Sigmoid colon (tissue), 7 donors: Measurements from ENCODE around the gene UBALD1. TPM values are rescaled to one million over a fixed set of nuclear protein-coding genes. Genes with fewer than 3 reads are reported as not detected.
"Not testable (repeated sequence)": the region's sequence is repeated elsewhere in the genome, so short reads cannot be mapped to it uniquely, and the experiment has no call there.

Experiments used
- DNase-seq: peaks from one replicate; pipeline ENCODE4 v3.0.0-alpha.2; 2019
- H3K27ac ChIP-seq, 4 donors: fragments of 200-600 bp; sonication (generic); one replicate each; pipeline ENCODE4 v1.5.1; 2016 to 2019; ENCODE audit warnings: mild to moderate bottlenecking in 1 of 4
- H3K27me3 ChIP-seq, 3 donors: fragments of 200-600 bp; sonication (generic); one replicate each; pipeline ENCODE4 v1.5.1; 2019; ENCODE audit warnings: mild to moderate bottlenecking in 1 of 3
- H3K36me3 ChIP-seq, 4 donors: fragments of 200-600 bp; sonication (generic); one replicate each; pipeline ENCODE4 v1.5.1; 2016 to 2019
- H3K4me1 ChIP-seq, 4 donors: fragments of 200-600 bp; sonication (generic); one replicate each; pipeline ENCODE4 v1.5.1; 2017 to 2019
- H3K4me3 ChIP-seq, 4 donors: fragments of 200-600 bp; sonication (generic); one replicate each; pipeline ENCODE4 v1.5.1; 2017 to 2019; ENCODE audit warnings: mild to moderate bottlenecking in 2 of 4, moderate library complexity in 1 of 4
- H3K9me3 ChIP-seq, 4 donors: fragments of 200-600 bp in 3 of 4; sonication (generic) in 3 of 4; one replicate each; pipeline versions ENCODE4 v1.5.1 to v1.6.1; 2013 to 2019
- EP300 ChIP-seq, 4 donors: sonication (generic); formaldehyde crosslinking; IDR thresholded peaks; one replicate each; pipeline ENCODE4 v1.6.1; 2017; ENCODE audit warnings: antibody characterized with exemption in 4 of 4
- POLR2A ChIP-seq, 2 donors: fragments of 450-650 bp; IDR thresholded peaks; one replicate each; pipeline ENCODE4 v1.6.1; 2016; ENCODE audit warnings: antibody characterized with exemption in 2 of 2, mild to moderate bottlenecking in 2 of 2, moderate library complexity in 2 of 2
- POLR2AphosphoS5 ChIP-seq, 4 donors: sonication (generic); formaldehyde crosslinking; IDR thresholded peaks; one replicate each; pipeline ENCODE4 v1.6.1; 2017; ENCODE audit warnings: antibody characterized with exemption in 4 of 4
- WGBS, 2 donors: extraction: QIAGEN DNeasy Blood & Tissue Kit; methylation state at CpG; one replicate each; pipeline ENCODE4 v1.1.7; 2013; 5-methylcytosine and 5-hydroxymethylcytosine counted together
- intact Hi-C: fragments of 100-400 bp; cut with DNase I; formaldehyde crosslinking; loops from one replicate; pipeline ENCODE4 v1.15.1; 2023
- polyA plus RNA-seq, 3 donors: library from polyadenylated mRNA; stranded (reverse); fragments of 200-250 nt; gene quantifications; one replicate each; pipeline ENCODE4 v1.2.3, GENCODE V29; 2013
- total RNA-seq, 4 donors: library from RNA; depleted of rRNA; stranded (reverse); fragments of >200 nt; gene quantifications; one replicate each; pipeline ENCODE4 v1.1.0, GENCODE V29; 2016
- TF ChIP-seq, protein P1 (sequence below), 4 experiments: fragments of 450-650 bp in 3 of 4; fragments of 200-600 bp in 1 of 4; IDR thresholded peaks; one replicate each; pipeline ENCODE4 v1.5.1; 2016 to 2019; ENCODE audit warnings: antibody characterized with exemption in 4 of 4, mild to moderate bottlenecking in 3 of 4, moderate library complexity in 2 of 4
- donor health status: healthy with polysubstance abuse.
- donor health status: Bipolar disorder and iron deficiency.
- donor health status: healthy.

Gene UBALD1
- total and polyA plus RNA-seq, 7 donors = 7.6 to 22.9 (median 12.6) TPM

DNA sequence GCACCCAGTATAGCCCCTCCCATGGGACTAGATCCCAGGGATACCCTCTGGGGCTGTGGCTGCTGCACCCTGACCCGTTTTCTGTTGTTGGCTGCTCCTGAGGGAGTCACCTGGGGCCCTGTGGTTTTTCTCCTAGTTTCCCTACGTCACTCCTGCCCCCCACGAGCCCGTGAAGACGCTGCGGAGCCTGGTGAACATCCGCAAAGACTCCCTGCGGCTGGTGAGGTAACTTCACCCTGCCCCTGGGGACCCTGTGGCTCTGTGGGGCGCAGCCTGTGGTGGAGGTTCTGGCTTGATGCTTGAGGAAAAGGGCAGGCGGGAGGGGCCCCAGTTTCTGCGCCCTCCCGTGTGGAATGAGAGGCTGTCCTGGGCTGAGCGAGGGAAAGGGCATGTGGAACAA, 37.1 kb upstream of the UBALD1 start:
- peaks cover 17 to 68% (median 41%) of the 10 kb centered on the region in 4 donors for H3K36me3 ChIP-seq
- H3K27ac ChIP-seq = no peak overlapping the region
- intact Hi-C loops = no loop called here
- TF ChIP-seq EP300 (IDR thresholded peaks at IDR 0.05) (no peak), POLR2AphosphoS5 (IDR thresholded peaks at IDR 0.05) (no peak)
- TF ChIP-seq, protein P1, sequence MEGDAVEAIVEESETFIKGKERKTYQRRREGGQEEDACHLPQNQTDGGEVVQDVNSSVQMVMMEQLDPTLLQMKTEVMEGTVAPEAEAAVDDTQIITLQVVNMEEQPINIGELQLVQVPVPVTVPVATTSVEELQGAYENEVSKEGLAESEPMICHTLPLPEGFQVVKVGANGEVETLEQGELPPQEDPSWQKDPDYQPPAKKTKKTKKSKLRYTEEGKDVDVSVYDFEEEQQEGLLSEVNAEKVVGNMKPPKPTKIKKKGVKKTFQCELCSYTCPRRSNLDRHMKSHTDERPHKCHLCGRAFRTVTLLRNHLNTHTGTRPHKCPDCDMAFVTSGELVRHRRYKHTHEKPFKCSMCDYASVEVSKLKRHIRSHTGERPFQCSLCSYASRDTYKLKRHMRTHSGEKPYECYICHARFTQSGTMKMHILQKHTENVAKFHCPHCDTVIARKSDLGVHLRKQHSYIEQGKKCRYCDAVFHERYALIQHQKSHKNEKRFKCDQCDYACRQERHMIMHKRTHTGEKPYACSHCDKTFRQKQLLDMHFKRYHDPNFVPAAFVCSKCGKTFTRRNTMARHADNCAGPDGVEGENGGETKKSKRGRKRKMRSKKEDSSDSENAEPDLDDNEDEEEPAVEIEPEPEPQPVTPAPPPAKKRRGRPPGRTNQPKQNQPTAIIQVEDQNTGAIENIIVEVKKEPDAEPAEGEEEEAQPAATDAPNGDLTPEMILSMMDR (IDR thresholded peaks at IDR 0.05) = no peak
- no peaks in the 10 kb centered on the region for H3K4me1 ChIP-seq
- no peak overlapping the region for H3K4me3 ChIP-seq
- no peak for DNase-seq
- WGBS, 2 donors = 83 to 93% methylated on average over 13 of the region's 13 CpGs
- H3K9me3 ChIP-seq = no peaks in the 10 kb centered on the region
- H3K27me3 ChIP-seq = no peaks in the 10 kb centered on the region

DNA sequence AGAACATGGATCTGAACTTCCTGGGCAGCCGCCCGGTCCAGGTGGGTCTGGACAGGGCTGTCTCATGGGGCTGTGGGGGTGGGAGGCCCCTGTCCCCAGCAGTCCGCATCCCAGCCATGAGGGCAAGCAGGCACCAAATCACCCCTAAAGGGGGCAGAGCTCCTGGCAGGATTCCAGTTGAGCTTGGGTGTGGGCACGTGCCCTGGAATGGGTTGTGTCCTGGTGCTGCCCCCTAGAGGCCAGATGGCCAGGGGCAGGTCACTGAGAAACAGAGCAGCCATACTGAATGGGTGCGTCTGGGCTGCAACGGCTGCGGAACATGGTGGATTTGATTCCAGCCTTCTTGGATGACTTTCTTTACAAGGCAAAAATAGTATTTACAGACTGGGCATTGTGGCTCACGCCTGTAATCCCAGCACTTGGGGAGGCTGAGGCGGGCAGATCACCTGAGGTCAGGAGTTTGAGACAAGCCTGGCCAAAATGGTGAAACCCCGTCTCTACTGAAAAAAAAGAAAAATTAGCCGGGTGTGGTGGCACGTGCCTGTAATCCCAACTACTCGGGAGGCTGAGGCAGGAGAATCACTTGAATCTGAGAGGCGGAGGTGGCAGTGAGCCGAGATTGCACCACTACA, 35.9 kb upstream of the UBALD1 start:
- intact Hi-C loops, H3K4me1 ChIP-seq, DNase-seq, H3K9me3 ChIP-seq, H3K27ac ChIP-seq, H3K27me3 ChIP-seq, H3K4me3 ChIP-seq: not testable (repeated sequence)
- 73 to 85% methylated on average over 15 of the region's 15 CpGs for WGBS, 2 donors
- TF ChIP-seq, protein P1 (IDR thresholded peaks at IDR 0.05) = peak in 3 of 4 experiments; percentile 43 to 58 (median 58)
- peak in 1 of 4 donors; percentile 11 for TF ChIP-seq POLR2AphosphoS5 (IDR thresholded peaks at IDR 0.05)
- peaks cover 12 to 67% (median 35%) of the 10 kb centered on the region in 4 donors for H3K36me3 ChIP-seq

DNA sequence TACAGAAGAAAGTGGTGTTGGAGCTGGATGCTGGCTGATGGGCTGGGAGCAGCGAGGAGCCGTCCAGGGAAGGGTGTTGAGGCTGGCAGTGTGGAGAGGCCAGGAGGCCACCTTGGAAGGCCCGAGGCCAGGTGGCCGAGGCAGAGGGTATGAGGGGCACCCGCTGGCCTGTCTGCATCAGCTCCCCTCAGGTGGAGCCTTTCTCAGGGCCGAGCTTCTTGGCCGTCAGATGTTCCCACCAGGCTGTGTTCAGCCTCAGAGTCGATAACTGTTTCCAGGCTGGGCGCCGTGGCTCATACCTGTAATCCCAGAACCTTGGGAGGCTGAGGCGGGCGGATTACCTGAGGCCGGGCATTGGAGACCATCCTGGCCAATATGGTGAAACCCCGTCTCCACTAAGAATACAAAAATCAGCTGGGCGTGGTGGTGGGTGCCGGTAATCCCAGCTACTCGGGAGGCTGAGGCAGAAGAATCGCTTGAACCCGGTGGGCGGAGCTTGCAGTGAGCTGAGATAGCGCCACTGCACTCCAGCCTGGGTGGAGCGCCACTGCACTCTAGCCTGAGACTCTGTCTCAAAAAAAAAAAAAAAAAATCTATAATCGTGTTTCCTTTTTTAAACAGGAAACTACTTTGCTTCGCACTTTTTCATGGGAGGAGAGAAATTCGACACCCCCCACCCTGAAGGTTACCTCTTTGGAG, 35.2 kb upstream of the UBALD1 start:
- DNase-seq = no peak
- H3K27ac ChIP-seq = no peak overlapping the region
- no peaks in the 10 kb centered on the region for H3K27me3 ChIP-seq
- H3K4me3 ChIP-seq = no peak overlapping the region
- TF ChIP-seq POLR2A (IDR thresholded peaks at IDR 0.05) = no peak
- TF ChIP-seq POLR2AphosphoS5 (IDR thresholded peaks at IDR 0.05) = no peak
- TF ChIP-seq EP300 (IDR thresholded peaks at IDR 0.05) = no peak
- intact Hi-C loops = no loop called here
- H3K36me3 ChIP-seq = peaks cover 10 to 65% (median 28%) of the 10 kb centered on the region in 4 donors
- H3K9me3 ChIP-seq = no peaks in the 10 kb centered on the region
- WGBS, 2 donors = 90 to 92% methylated on average over 25 of the region's 25 CpGs
- H3K4me1 ChIP-seq = no peaks in the 10 kb centered on the region

DNA sequence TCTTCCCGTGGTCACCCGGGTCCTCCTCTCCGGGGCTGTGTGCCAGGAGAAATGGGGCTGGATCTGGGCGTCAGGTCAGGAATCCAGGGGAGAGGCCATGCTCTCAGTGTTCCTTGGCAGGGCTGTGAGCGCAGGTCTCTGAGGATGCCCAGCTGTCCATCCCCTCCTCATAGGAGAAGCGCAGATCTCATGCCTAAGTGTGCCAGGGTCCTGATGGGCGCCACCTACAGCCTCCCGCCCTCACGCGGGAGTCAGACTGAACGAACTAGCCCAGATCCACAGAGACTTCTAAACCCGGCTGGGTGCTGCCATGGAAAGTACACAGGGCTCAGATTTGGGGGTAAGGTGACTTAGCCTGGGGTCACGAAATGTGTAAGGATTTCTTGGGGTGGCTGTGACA, 34.2 kb upstream of the UBALD1 start:
- Histone ChIP-seq H3K27me3 (no peaks in the 10 kb centered on the region), H3K27ac (no peak overlapping the region), H3K4me3 (no peak overlapping the region), H3K36me3 (peaks cover 10 to 56% (median 25%) of the 10 kb centered on the region in 4 donors), H3K9me3 (no peaks in the 10 kb centered on the region), H3K4me1 (no peaks in the 10 kb centered on the region)
- intact Hi-C loops = no loop called here
- no peak for DNase-seq
- 96% methylated on average over 13 of the region's 13 CpGs for WGBS, 2 donors
- TF ChIP-seq EP300 (IDR thresholded peaks at IDR 0.05) (no peak), POLR2A (IDR thresholded peaks at IDR 0.05) (no peak), POLR2AphosphoS5 (IDR thresholded peaks at IDR 0.05) (no peak)
- TF ChIP-seq, protein P1 (IDR thresholded peaks at IDR 0.05) = no peak

DNA sequence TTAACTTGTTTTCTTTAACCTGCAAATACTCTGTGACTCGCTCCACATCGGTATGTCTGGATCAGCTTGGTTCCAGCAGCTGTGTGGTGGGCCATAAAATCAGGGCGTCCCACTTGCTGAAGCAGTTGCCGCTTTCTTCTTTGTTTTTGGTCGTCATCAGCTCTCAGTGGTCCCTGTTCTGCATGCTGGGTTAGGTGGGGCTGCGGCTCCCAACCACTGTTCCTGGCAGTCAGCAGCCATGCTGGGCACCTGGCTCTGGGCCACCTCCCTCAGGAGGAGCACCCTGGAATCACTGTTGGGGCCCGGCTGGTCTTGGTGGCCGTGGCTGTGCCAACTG, 32.9 kb upstream of the UBALD1 start:
- WGBS, 2 donors = 95 to 97% methylated on average over 8 of the region's 8 CpGs
- H3K4me1 ChIP-seq = no peaks in the 10 kb centered on the region
- no peak overlapping the region for H3K27ac ChIP-seq
- no peak for DNase-seq
- TF ChIP-seq POLR2AphosphoS5 (IDR thresholded peaks at IDR 0.05) (no peak), POLR2A (IDR thresholded peaks at IDR 0.05) (no peak), EP300 (IDR thresholded peaks at IDR 0.05) (no peak)
- TF ChIP-seq, protein P1 (IDR thresholded peaks at IDR 0.05) = no peak
- H3K27me3 ChIP-seq = no peaks in the 10 kb centered on the region
- H3K9me3 ChIP-seq = no peaks in the 10 kb centered on the region
- intact Hi-C loops = no loop called here
- peaks cover 3 to 43% (median 17%) of the 10 kb centered on the region in 4 donors for H3K36me3 ChIP-seq
- no peak overlapping the region for H3K4me3 ChIP-seq
